Mammary epithelial cell (primary cell): ENCODE data around the gene LBX2.

Experiments
- CTCF ChIP-seq, 2 donors: IDR thresholded peaks in 1 of 2; conservative IDR thresholded peaks in 1 of 2; 2 replicates each; pipeline ENCODE4 v1.5.1; 2011 to 2012; ENCODE audit warnings: inconsistent platforms in 2 of 2, low read length in 2 of 2, mild to moderate bottlenecking in 2 of 2, control low read depth in 1 of 2, low read depth in 1 of 2; ENCODE audit not compliant: insufficient read depth in 1 of 2; ENCODE audit errors: extremely low read depth in 1 of 2
- EZH2 ChIP-seq: IDR thresholded peaks from 2 replicates; pipeline ENCODE4 v1.6.1; 2012; ENCODE audit warnings: low read length, inconsistent platforms, borderline replicate concordance

GRCh38 chr2:74474899-74475298 lies 24.5 kb downstream of the LBX2 start:
- TF ChIP-seq CTCF (conservative IDR thresholded peaks at IDR 0.05 in 1 of 2, IDR thresholded peaks at IDR 0.05 in 1 of 2; ENCODE audit: extremely low read depth in 1 of 2, insufficient read depth in 1 of 2, low read depth in 1 of 2, low read length in 2 of 2) (peak in 1 of 2 donors; percentile 32), EZH2 (no peak)
